GM12892 (cell line): Measurements from ENCODE around the gene CHST6.

Experiments used
- POLR2A ChIP-seq: IDR thresholded peaks from 2 replicates; pipeline ENCODE4 v1.6.1; 2011; ENCODE audit warnings: low read depth, low read length, control low read depth
- POLR2AphosphoS5 ChIP-seq: IDR thresholded peaks from 2 replicates; pipeline ENCODE4 v1.6.1; 2011; ENCODE audit warnings: low read depth, low read length, control low read depth
- TAF1 ChIP-seq: IDR thresholded peaks from 2 replicates; pipeline ENCODE4 v1.6.1; 2011; ENCODE audit warnings: low read depth, mild to moderate bottlenecking, control low read depth, low read length, borderline replicate concordance

- TF ChIP-seq POLR2A (no peak), TAF1 (no peak), POLR2AphosphoS5 (no peak)
These were observed 38.3 kb downstream of the CHST6 start for GRCh38 chr16:75456971-75457370.
